OCI-LY7 (cell line): ENCODE measurements around the gene WDR41. TPM values are rescaled to one million over a fixed set of nuclear protein-coding genes. Genes with fewer than 3 reads are reported as not detected.

Source experiments
- BruUV-seq: library from RNA; stranded (reverse); fragments of 400-500 nt; replicated peaks from 2 replicates; lab custom pipeline; 2021; lab: Mats Ljungman, UMichigan
- CTCF ChIA-PET: fragments of 300-600 bp; sonication (Branson Sonifier 250); formaldehyde crosslinking; loops from one replicate; lab custom pipeline; 2022; ENCODE audit warnings: antibody characterized with exemption; ENCODE audit not compliant: unreplicated experiment; lab: Charles Lee
- POLR2A ChIA-PET: fragments of 300-600 bp; sonication (Branson Sonifier 250); formaldehyde crosslinking; loops from one replicate; lab custom pipeline; 2022; ENCODE audit warnings: antibody characterized with exemption; lab: Charles Lee
- DNase-seq: peaks from one replicate; pipeline ENCODE4 v3.0.0-alpha.2; 2015; ENCODE audit warnings: low spot score
- H2AFZ ChIP-seq: fragments of 200-600 bp; sonication (generic), shearing (Covaris generic); 2 replicates; pipeline ENCODE4 v1.6.1; 2014; ENCODE audit warnings: mild to moderate bottlenecking, antibody characterized with exemption, low read length, moderate library complexity
- H3K27ac ChIP-seq: fragments of 200-600 bp; sonication (generic); 2 replicates; pipeline ENCODE4 v1.5.1; 2014; ENCODE audit warnings: mixed run types, low read depth, mild to moderate bottlenecking, moderate library complexity, low read length, inconsistent platforms; ENCODE audit not compliant: poor library complexity, severe bottlenecking
- H3K36me3 ChIP-seq: fragments of 200-600 bp; sonication (generic); 2 replicates; pipeline ENCODE4 v1.6.1; 2014; ENCODE audit warnings: mild to moderate bottlenecking, antibody characterized with exemption, low read length, moderate library complexity, mixed read lengths; ENCODE audit not compliant: insufficient read depth
- H3K4me1 ChIP-seq: fragments of 200-600 bp; sonication (generic); 2 replicates; pipeline ENCODE4 v1.5.1; 2014; ENCODE audit warnings: mild to moderate bottlenecking, low read length; ENCODE audit not compliant: insufficient read depth, poor library complexity, severe bottlenecking
- H3K4me2 ChIP-seq: fragments of 200-600 bp; sonication (generic); 2 replicates; pipeline ENCODE4 v1.6.1; 2014; ENCODE audit warnings: mild to moderate bottlenecking, low read length
- H3K4me3 ChIP-seq: fragments of 200-600 bp; sonication (generic); 2 replicates; pipeline ENCODE4 v1.5.1; 2014; ENCODE audit warnings: mild to moderate bottlenecking, low read depth, low read length; ENCODE audit not compliant: poor library complexity, severe bottlenecking
- H3K79me2 ChIP-seq: fragments of 200-600 bp; sonication (generic); 2 replicates; pipeline ENCODE4 v1.6.1; 2016; ENCODE audit warnings: low read depth, mild to moderate bottlenecking, low read length, moderate library complexity, mixed read lengths; ENCODE audit not compliant: insufficient read depth
- H3K9me2 ChIP-seq: fragments of 200-600 bp; sonication (generic); 2 replicates; pipeline ENCODE4 v1.6.1; 2016; ENCODE audit warnings: mild to moderate bottlenecking, low read length, mixed read lengths; ENCODE audit not compliant: insufficient read depth
- H3K9me3 ChIP-seq: fragments of 200-600 bp; sonication (generic); 2 replicates; pipeline ENCODE4 v1.6.1; 2014; ENCODE audit warnings: mild to moderate bottlenecking, mixed run types, low read length, mixed read lengths
- H4K20me1 ChIP-seq: fragments of 200-600 bp; sonication (generic); 2 replicates; pipeline ENCODE4 v1.6.1; 2014; ENCODE audit warnings: mild to moderate bottlenecking, antibody characterized with exemption, low read length, moderate library complexity, mixed read lengths; ENCODE audit not compliant: insufficient read depth
- CTCF ChIP-seq: fragments of 200-600 bp; sonication (generic); conservative IDR thresholded peaks from 2 replicates; pipeline ENCODE4 v1.5.1; 2014; ENCODE audit warnings: mild to moderate bottlenecking, antibody characterized with exemption, low read length, moderate library complexity, mixed read lengths
- EZH2phosphoT487 ChIP-seq: fragments of 200-600 bp; sonication (generic); IDR thresholded peaks from 2 replicates; pipeline ENCODE4 v1.6.1; 2018; ENCODE audit warnings: low read depth, borderline replicate concordance, mild to moderate bottlenecking, mixed run types, antibody characterized with exemption, low read length, moderate library complexity, mixed read lengths
- intact Hi-C: fragments of 100-400 bp; cut with micrococcal nuclease; formaldehyde crosslinking; loops from one replicate; pipeline ENCODE4 v1.10.0; 2022; ENCODE audit not compliant: unreplicated experiment
- total RNA-seq, 2 experiments: library from RNA; depleted of rRNA in 1 of 2; stranded (reverse); fragments of >200 nt in 1 of 2; shearing (Covaris generic) in 1 of 2; gene quantifications; 2 replicates each; pipeline ENCODE4 v1.2.3, GENCODE V29; 2014 to 2022

Gene WDR41
- total RNA-seq, 2 experiments from 2014 or later = 75.1 to 80.2 TPM

DNA sequence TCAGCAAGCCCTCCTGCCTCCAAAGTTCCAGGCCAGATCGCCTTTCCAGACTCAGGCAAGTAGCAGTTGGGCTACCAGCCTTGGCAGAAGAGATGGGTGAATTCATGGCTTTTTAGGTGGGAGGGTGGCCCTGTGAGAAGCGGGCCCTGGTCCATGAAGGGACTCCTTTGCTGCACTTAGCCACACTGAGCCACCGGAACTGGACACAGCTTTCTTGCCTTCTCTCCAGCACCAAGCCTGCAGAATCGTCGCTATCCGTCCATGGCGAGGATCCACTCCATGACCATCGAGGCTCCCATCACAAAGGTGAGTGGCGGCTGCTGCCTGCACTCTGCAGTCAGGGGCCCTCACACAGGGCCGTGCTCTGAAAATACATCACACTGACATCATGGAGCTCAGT is 85.0 kb downstream of the WDR41 start:
- TF ChIP-seq CTCF = no peak
- no peak for TF ChIP-seq EZH2phosphoT487
- H2AFZ ChIP-seq = no peak overlapping the region
- CTCF ChIA-PET = no interaction called here
- H3K4me2 ChIP-seq = no peak overlapping the region
- BruUV-seq = no TSS peak
- no peak overlapping the region for H3K4me3 ChIP-seq
- H4K20me1 ChIP-seq = no peaks in the 10 kb centered on the region
- no peaks in the 10 kb centered on the region for H3K36me3 ChIP-seq
- H3K27ac ChIP-seq = no peak overlapping the region
- no peaks in the 10 kb centered on the region for H3K4me1 ChIP-seq
- no peaks in the 10 kb centered on the region for H3K79me2 ChIP-seq
- H3K9me2 ChIP-seq = no peaks in the 10 kb centered on the region
- no peaks in the 10 kb centered on the region for H3K9me3 ChIP-seq
- POLR2A ChIA-PET = interaction anchor here (0.6 to 1.1 kb wide), 2 partner anchors 12 to 57 kb away, joined by 3 read pairs; no protein-coding TSS in a partner anchor
- intact Hi-C loops = no loop called here
- no peak for DNase-seq

- BruUV-seq = no TSS peak
Observed at GRCh38 chr5:77402796-77403195, 89.3 kb downstream of the WDR41 start.

More at GRCh38 chr5:77402796-77403195, 89.3 kb downstream of the WDR41 start:
- Histone ChIP-seq H3K9me3 (no peaks in the 10 kb centered on the region), H3K79me2 (no peaks in the 10 kb centered on the region), H3K4me2 (no peak overlapping the region), H3K27ac (no peak overlapping the region), H3K9me2 (no peaks in the 10 kb centered on the region), H3K4me1 (no peaks in the 10 kb centered on the region), H3K36me3 (no peaks in the 10 kb centered on the region), H3K4me3 (no peak overlapping the region), H2AFZ (no peak overlapping the region), H4K20me1 (no peaks in the 10 kb centered on the region)
- TF ChIP-seq CTCF = no peak
- no peak for TF ChIP-seq EZH2phosphoT487
- intact Hi-C loops = no loop called here
- ChIA-PET POLR2A (no interaction called here), CTCF (no interaction called here)
- no peak for DNase-seq
